Measurements from ENCODE around the gene TULP4.
"Not testable (repeated sequence)": the region's sequence is repeated elsewhere in the genome, so short reads cannot be mapped to it uniquely, and the experiment has no call there.

GRCh38 chr6:158348737-158349504 lies 36.7 kb downstream of the TULP4 start:
- TF ChIP-seq POLR2AphosphoS5, CTCF, POLR2A, EP300 (IDR thresholded peaks at IDR 0.05): not testable (repeated sequence)

All from upper lobe of left lung (tissue), 4 donors.